Stimulated activated CD8-positive, alpha-beta memory T cell treated with anti-CD3 and anti-CD28 coated beads, Interleukin-4, amount 100 ng/mL, for 4 hours (primary cell): ENCODE results near the gene PIEZO1.

Experiments used
- DNase-seq, 2 donors: peaks; one replicate each; pipeline ENCODE4 v3.0.0-alpha.2; 2020; ENCODE audit warnings: low read depth in 2 of 2, low spot score in 1 of 2

Gene PIEZO1

DNA sequence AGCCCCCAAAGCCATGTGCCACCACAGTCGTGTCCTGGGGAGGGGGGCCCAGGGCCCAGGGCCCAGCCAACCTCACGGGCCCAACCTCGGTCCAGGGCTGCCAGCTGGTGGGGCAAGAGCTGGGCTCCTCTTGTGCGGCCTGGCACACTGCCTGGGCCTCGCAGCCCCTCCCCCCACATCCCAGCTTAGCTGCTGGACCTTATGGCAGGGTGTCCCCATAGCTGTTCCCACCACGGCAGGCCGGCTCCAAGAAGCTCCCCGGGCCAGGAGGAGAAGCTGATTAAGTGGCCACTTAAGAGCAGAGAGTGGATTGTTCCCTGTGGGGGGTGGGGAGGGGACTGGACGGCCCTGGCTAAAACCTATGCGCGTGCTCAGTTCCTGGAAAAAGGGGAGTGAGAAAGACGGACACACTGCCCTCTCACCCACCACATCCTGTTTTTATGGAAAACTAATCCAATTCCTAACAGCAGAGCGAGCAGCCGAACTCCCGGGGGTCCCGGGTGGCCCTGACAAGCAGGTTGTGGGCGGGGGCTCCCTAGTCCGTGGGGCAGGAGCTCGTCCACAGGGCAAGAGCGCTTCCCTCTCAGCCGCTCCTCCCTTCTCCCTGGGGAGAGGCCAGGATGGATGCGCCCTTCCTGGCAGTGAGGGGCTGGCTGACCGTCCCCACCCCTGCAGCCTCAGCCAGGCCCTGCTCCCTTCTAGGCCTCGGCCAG, 16.8 kb downstream of the PIEZO1 start:
- DNase-seq = no peak

DNA sequence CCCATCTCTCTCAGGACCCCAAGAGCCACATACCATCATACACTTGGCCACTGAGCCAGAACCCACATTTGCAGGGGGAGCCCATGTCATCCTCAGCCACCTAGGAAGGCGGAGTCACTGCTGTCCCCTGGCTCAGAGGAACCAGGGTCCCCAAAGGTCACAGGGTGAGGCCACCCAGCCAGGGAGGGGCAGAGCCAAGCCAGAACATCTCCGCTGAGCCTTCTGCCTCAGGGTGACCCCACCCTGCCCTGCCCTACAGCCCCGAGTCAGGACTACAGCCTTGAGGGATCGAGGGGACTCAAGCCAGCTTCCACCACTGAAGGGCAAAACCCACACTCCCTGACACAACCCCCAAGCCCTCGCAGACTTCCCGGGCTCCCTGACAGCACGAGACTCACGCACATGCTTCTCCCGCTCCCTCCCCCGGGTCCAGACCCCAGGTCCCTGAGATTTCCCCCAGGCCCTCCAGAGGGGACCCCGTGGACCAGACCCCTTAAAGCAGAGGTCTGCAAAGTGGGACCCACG, 17.4 kb downstream of the PIEZO1 start:
- DNase-seq = no peak

DNA sequence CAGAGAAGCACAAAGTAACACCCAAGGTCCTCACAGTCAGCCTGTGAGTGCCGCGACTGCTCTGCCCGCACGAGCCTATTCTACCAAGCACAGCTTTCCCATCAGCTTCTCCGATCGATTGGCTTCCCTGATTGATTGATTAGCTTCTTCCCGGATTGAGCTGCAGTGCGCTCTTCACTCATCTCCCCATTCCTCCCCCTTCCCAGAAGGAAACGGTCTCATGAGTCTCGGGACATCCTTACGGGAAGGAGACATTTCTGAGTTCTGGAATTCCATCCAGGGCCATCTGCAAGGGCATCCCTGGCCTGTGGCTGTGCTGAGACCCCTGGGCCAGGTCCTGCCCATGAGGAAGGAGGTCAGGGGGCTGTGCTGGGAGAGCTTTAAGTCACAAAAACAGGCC, 18.0 kb downstream of the PIEZO1 start:
- no peak for DNase-seq

DNA sequence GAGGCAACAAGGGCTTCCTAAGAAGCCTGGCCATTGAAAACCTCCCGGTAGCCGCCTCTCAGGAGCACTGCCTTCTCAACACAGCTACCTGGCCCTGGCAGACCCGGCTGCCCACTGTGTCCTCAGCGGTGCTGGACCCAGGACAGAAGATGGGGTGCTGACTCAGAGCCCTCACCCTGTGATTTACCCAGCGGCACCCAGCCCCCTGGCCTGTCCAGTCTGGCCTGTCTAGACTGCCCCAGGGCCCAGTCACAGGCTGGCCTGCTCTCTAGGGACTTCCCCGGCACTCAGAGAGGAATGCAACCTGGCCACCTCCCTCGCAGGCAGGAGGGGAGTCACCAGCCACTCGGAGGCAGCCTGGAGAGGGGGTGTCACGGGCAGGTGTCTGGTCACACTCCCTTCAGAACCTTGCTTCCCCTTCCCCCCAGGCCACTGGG, 20.1 kb downstream of the PIEZO1 start:
- no peak for DNase-seq

DNA sequence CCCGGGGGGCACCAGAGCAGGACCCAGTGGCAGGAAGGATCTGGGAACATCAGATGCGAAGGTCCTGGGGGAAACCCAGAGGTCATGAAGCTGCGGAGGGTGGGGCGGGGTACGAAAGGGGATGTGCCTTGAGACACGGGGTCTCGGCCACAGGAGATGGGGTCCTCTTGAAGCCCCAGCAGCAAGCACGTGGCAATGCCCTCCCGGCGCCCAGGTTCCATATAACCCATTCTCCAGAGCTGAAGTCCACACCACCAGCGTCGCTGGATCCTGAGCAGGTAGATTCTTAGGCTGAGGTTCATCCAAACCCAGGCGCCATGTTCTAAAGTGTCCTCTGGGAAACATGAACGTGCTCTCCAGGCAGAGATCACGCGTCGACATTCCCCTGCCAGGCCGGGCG, 20.9 kb downstream of the PIEZO1 start:
- no peak for DNase-seq

DNA sequence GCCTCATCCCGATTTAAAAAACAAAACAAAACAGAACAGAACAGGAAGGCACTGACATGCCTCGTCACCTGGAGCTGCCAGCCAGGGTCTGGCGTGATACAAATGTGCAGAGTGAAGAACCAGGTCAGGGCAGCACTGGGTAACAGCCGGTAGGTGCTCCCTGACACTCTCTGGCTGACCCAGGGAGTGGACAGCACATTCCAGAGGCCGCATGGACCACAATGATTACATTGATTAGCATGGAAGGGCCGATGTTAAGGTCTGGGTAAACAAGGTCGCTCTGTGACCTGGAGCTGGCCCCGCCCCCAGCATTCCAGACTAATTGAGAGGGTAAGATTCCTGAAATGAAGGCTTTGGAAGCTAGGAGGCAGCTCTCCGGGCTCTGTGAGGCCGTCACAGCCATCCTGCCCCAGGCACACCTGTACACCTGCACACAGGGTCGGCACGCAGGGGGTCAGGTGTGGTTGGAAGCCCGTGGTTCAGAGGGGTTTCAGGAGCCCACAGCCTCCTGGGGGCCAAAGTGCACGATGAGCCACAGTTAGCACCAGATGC, 21.4 kb downstream of the PIEZO1 start:
- DNase-seq = no peak

DNA sequence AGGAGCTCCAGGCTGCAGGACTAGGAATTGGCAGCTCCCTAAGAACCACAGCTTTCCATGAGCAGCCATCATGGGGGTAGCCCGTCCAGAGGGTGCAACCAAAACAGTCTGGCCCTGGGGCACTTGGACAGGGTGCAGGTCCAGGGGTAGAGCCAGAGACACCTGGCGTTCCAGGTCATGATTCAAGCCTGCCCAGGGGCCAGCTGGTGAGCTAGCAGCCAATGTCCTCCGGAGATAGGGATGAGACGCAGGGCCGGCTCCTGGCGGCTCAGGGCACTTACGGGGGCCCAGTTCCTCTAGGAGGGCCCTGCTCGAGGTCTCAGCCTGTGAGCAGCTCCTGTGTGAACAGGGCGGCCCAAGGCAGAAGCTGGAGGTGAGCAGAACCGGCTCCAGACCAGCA, 22.1 kb downstream of the PIEZO1 start:
- no peak for DNase-seq

DNA sequence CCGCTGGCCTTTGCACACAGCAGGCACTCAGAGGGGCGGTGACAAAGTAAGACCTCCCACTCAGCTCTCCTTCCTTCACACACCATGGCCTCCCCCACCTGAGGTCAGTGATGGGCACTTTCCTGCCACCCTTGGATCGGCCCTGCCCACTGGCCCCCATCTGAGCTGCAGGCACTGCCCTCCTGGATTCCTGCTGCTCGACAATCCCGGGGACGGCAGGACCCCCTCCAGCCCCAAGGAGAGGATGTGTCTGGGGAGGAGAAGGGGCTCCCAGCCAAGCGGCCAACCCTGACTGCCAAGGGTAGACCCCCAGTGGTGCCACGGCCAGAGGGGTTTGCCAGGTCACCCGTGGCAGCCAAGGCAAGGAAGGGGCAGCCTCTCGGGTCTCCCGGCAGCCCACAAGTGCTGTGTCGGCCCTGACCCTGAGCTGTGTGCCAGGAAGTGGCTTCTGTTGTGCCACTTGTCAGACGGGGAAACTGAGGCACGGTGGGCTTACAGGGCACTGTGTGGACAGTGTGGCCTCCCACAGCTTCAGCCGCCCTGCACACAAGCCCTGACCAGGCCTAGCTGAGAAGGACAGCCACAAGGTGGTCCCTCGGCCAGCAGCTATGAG, 22.7 kb downstream of the PIEZO1 start:
- no peak for DNase-seq

DNA sequence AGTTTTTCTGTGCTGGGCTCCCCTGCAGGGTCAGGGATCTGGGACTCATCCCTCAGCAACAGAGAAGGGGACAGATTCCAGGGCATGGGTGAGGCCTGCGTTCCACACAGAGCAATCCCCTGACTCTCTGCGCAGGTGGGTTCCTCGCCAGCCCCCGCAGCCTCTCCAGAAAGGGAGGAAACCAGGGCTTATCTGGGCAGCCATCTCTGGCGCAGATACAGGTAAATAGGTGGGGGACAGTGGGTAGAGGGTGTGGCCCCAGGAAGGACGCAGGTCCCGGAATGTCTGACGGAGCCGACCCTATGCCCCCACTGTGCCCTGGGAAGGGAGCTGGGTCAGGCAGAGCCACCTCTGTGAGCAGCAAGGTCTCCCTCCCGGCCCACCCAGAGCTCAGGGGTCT, 23.2 kb downstream of the PIEZO1 start:
- DNase-seq = no peak

DNA sequence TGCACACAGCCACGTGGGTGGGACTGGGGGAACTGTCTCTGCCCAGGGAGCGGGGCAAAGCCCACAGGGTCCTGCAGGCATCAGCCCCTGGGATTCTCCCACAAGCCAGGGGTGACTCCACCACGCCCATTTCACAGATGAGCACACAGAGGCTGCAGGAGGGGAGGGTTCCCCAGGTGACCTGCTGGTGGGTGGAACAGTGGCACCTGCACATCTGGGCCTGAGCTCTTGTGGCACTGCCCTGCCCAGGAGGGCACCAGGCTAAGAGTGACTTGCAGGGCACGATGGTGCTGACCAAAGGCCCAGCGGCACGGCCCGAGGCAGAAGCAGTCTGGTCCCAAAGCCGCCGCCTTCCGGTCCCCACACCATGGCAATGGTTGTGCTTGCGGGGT, 23.9 kb downstream of the PIEZO1 start:
- DNase-seq = no peak

DNA sequence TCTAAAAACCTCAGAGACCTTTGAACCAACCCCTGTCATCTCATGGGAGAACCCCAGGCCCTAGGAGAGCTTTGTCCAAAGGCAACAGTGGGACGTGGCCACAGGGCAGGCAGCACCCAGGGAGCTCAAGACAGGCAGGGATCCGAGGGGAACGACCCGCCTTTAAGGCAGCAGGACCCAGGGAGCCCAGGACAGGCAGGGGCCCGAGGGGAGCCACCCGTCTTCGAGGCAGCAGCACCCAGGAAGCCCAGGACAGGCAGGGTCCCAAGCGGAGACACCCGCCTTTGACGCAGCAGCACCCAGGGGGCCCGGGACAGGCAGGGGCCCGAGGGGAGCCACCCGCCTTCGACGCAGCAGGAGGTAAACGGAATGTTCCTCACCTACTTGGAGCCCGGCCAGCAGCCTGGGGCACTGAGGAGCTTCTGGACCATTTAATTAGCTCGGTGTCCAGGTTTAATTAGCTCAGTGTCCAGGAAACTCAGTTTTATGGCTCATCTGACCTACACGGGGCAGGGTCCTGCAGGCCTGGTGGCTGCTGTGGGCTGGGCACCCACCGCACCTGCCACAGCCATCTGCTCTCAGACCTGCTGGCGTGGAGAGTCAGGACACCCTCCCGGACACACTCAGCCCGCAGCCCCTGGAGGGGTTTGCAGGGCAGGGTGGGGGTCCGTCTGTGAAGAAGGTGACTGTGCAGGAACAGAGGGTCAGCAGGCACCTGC, 24.4 kb downstream of the PIEZO1 start:
- DNase-seq = no peak

DNA sequence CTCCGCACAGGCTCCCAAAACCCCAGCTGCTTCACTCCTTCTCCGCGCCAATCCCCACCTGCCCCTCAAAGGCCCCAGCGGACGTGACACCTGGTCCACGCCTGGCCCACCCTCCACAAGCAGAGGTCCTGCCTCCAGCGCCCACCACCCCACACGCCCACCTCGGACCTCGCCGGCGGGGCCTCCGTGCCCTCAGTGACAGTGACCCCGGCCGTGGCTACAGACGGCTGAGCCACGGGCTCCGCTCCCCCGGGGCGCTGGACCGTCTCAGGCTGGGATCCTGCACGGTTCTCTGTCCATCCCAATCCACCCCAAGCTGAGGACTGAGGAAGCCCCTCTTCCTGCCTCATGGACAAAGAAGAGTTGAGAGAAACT, 25.1 kb downstream of the PIEZO1 start:
- no peak for DNase-seq

DNA sequence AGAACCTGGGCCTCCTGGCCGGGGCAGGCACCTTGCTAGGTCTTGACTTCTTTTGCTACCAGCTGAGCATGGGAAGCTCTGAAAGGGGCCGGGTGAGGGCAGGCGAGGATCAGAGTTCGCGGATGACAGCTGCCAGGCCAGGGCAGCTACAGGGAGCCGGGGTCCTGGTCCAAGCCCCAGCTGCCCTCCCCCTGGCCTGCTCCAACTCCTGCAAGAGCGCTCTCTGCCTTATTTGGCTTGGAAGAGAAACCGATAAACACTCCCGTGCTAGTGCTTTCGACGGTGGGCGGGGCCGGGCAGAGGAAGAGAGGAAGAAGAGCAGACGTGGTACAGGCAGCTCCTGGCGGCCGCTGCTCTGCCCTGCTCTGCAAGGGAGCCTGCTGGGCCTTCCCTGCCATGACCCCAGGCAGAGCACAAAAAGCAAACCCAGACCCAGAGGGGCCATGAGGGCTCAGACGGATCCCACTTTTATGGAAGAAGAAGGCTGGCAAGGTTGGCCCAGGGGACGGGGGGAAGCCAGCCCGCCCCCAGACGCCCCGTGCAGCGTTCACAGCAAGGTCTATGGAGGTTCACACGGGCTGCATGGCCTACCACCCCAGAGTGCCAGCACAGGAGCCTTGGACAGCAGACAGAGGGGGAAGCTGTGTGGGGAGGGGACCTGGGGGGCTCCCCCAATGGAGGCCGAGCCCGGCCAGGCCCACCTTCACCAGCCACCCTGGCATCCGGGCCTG, 25.6 kb downstream of the PIEZO1 start:
- no peak for DNase-seq

DNA sequence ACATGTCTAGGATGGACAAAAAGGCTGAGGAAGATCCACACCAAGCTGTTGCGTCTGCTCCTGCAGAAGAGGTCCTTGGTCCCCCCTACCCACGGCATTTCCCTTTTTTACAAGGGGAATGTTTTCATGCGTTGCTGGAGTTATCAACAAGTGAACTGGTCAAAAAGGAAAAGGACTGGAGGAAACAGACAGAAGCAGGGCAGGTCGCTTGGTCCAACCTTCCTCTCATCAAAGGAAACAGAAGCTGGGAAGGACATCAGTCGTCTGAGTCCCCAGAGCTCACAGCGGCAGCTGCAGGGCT, 26.1 kb downstream of the PIEZO1 start:
- DNase-seq = no peak

DNA sequence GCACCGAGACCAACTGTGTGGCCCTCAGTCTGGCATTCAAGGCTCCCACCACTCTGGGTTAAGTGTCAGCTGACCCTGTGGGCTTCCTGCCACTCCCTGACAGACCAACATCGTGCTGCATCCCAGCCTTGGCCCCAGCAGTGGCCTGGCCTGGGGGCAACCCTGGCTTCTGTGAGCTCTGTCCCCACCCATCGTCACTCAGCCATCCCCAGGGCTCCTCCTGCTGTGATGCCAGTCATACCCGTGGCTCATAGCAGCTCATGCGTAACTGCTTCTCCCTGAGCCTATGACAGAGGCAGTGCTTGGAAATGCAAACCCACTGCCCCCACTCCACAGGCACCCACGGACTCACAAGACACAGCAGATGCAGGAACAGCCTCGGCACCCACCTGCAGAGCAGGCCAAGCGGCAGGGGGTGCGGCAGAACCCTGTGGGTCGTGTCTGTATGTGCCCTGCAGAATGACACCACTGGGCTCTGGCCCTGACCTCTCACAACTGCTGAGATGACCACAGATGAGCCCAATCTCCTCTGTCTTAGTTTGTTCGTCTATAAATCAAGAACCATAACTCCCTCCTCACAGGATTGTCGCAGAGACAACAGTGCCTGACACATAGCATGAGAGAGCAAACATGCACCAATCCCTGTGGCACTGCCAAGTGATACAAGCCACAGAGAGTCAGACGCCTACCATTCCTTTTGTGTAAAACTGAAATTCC, 26.6 kb downstream of the PIEZO1 start:
- no peak for DNase-seq

DNA sequence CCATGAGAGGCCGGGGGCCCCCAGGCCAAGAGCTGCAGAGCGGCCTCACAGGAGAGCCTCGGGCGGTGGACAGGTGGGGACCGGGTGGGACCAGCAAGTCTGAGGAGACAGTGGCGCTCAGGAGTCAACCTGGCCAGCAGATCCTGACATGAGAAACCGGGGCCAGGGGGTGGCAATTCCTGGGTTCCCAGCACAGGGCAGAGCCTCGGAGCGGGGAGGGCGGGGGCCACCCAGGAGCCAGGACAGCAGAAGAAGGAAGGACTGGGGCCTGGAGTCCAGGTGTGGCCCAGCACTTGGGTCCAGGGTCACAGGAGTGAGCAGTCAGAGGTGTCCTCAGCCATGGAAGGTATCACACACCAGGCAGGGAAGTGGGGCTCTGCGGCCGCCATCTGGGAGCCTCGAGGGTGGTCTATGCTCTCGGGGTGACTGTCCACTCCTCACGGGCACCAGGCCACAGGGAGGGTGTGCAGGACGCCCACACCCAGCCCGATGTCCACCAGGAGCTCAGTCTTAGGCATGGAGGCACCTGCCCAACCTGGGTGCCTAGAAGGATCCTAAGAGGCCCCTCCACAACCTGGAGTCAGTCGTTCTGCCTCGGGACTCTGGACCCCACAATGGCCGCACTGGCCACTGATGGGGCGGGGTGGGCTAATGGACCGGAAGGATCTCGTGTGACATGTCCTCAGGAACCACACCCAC, 29.1 kb downstream of the PIEZO1 start:
- no peak for DNase-seq

DNA sequence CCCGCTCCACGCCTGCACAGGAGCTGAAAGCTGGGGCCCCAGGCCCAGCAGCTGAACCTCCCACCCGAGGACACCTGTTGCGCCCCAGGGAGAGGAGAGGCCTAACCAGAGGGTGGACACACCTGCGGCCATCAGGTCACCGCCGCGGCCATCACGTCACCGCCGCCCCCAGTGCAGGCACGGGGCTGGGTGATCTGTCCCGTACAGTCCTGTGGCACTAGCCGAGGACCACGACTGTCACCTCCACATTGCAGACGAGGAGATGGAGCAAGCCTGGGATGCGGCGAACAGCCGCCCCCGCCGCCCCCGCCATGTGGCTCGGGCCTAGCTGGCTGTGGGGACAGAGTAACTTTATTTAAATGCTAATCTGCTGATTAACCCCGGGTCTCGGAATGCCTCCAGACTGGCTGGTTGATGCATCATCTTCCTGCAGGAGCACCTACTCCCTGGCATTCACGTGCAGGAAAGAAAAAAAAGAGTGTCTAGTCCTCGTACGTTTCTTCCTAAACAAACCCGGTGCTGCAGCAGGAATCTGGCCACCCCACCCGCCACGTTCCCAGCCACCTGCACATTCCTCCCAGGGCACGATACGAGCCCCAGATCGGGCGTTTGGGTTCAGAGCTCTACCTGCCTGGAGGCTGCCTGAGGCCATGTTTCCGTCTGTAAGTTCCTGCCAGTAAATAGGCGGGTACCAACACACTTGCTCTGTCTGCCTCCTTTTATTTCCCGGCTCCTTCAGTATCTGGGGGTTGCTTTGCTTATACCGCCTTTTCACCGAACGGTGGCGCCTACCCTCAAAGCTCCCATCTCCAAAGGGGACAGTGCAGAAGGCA, 29.9 kb downstream of the PIEZO1 start:
- no peak for DNase-seq

DNA sequence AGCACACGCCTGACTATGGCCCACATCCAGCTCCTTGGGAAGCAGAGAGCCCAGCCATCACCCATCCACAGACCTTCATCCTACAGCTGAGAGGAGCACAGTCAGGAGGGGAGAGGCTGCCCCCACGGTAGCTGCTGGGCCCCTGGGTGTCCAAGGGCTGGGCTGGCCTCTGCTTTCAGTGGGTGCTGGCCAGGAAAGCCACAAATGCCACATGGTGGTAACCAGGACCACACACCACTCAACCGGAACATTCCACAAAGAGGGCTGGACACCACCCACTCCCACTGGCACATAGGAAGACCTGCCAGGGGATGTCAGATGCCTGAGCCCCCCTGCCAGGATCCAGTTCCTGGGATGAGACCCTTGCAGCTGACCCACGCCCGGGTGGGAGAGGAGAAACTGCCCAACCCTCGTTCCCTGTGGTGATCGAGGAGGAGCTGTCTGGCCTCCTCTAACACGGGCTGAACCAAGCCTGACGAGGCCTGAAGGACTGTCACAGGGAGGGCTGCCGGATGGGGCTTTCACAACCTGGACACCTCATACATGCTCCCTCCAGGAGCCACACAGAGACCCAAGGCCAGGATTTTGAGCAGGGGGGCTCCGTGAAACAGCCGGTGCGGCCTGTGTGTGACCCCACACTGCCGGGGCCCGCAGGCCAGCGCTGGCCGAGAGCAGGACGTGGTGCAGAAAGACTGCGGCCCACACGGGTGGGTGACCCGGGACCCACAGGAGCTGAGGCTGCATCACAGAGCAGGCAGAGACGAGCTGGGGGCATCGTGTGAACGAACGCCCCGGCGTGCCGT, 30.7 kb downstream of the PIEZO1 start:
- no peak for DNase-seq

DNA sequence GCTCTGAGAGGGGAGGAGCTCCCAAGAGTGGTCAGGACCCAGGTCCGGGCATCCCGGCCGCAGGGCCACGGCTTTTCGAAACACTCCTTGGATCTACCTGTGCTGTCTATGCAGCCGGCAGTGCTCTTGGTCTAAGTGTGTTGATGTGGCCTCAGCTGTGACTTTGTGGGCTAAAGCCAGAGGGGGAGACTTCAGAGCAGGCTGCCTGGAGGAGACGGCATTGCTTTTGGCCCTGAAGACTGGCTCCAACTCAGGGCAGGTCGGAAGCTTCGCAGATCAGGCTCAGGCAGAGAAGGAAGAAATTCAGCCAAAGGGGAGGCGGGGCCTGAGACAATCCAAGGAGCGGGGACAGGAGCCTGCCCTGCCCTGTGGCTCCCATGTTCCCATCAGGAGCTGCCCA, 31.4 kb downstream of the PIEZO1 start:
- DNase-seq = no peak
